ENCODE results near the gene RBMS3.

GRCh38 chr3:29601861-29602585, 321.2 kb downstream of the RBMS3 start:
- TF ChIP-seq CTCF (IDR thresholded peaks at IDR 0.05; ENCODE audit: poor library complexity) (no peak), EZH2phosphoT487 (IDR thresholded peaks at IDR 0.05; ENCODE audit: low read depth, severe bottlenecking, unreplicated experiment) (no peak), EZH2 (IDR thresholded peaks at IDR 0.05; ENCODE audit: borderline replicate concordance) (no peak)

Data from hepatocyte (in vitro differentiated cells).